Measurements from ENCODE around the gene COL26A1.
"Not testable (repeated sequence)": the region's sequence is repeated elsewhere in the genome, so short reads cannot be mapped to it uniquely, and the experiment has no call there.

Gene COL26A1

DNA sequence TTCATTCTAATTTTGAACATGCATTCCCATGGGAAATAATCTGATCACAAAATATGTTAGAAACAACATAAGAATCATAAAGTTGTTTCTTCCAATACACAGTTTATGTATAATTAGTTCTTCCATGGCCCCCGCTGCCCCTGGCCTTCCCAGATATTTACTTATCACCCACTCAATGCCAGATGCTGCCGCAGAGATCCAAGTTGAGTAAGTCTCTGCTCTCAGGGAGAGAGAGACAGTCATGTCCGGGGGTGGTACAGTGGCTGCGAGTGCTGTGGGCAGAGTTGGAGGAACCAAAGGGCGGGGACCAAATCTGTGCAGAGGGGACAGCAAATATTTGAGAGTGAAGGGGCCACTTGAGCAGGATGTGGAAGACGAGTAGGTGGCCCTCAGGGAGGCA is 37.1 kb downstream of the COL26A1 start:
- no peak overlapping the region for H3K27ac ChIP-seq
- no peak for DNase-seq (ENCODE audit: low read depth, low spot score)

- DNase-seq (ENCODE audit: low read depth, low spot score), result no peak
- no peak overlapping the region for H3K27ac ChIP-seq
Measured at GRCh38 chr7:101400751-101401150, 38.1 kb downstream of the COL26A1 start.

DNA sequence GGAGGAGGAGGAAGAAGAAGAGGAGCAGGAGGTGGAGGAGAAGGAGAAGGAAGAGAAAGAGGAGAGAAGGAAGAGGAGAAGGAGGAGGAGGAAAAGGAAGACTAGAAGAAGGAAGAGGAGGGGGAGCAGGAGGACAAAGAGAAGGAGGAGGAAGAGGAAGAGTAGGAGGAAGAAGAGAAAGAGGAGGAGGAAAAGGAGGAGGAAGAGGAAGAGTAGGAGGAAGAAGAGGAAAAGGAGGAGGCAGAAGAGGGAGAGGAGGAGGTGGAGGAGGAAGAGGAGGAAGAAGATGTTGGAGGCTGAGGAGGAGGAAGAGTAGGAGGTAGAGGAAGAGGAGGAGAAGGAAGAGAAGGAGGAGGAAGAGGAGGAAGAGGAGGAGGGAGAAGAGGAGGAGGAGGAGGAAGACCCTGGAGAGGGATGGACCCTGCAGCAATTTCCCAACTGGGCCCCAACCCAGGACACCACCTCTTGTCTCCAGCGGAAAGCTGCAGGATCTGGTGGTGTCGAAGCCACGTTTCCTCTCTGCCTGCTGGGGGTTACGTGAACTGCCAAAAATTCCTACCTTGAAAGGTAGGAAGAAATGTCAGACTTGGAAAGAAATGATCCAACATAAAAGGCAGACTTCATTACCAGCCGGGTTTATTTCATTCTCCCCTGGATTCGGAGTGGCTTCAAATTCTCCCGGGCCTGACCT is 38.9 kb downstream of the COL26A1 start:
- no peak overlapping the region for H3K27ac ChIP-seq
- DNase-seq (ENCODE audit: low read depth, low spot score), result no peak

DNA sequence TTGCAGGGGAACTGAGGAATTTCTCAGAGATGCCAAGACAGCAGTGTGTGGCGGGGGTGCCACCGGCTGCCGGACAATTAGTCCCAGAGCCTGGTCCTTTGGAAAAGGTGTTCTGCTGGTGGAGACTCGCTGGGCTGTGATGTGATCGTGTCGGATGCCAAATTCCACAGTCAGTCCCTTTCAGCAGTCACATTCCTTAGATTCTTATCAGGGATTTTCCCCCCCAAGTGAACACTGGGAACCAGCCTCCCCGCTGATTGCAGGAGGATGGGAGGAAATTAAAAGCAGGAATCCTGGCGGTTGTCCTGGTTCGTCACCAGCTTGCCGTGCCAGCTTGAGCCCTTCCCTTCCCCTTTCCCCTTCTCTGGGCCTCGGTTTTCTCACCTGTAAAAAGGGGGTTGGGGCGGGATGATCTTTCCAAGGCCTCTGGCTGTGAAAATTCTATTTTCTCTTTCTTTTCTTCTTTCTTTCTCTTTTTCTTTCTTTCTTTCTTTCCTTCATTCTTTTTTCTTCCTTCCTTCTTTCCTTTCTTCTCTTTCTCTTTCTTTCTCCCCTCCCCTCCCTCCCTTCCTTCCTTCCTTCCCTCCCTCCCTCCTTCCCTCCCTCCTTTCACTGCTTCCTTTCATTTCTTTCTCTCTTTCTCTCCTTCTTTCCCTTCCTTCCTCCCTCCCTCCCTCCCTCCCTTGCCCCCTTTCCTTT is 39.6 kb downstream of the COL26A1 start:
- no peak for DNase-seq (ENCODE audit: low read depth, low spot score)
- no peak overlapping the region for H3K27ac ChIP-seq

GRCh38 chr7:101402835-101403234 is 40.2 kb downstream of the COL26A1 start:
- DNase-seq (ENCODE audit: low read depth, low spot score), result no peak
- H3K27ac ChIP-seq, result no peak overlapping the region

DNA sequence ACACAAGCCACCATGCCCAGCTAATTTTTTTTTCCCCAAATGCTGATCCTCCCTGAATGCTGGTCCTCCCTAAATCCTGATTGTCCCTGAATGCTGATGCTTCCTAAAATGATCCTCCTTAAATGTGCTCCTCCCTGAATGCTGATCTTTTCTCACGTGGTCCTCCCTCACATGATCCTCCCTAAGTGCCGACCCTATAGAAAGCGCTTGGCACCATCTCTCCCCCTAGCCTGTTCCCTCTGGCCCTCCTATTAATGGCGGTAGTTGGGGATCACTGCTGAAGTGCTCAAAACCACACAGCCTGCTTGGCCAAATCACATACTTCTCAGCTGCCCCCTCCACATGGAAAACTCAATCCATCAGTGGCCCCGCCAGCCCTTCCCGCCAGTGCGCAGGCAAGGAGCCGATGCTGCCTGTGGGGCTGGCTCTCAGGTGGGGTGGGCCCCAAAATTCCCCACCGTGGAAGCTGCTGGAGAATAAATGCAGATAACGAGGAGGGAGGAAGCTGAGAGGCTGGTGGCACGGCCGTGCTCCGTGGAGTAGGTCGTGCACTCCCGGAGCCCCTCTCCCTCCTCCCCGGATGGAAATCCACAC is 42.9 kb downstream of the COL26A1 start:
- H3K27ac ChIP-seq, result no peak overlapping the region
- no peak for DNase-seq (ENCODE audit: low read depth, low spot score)

DNA sequence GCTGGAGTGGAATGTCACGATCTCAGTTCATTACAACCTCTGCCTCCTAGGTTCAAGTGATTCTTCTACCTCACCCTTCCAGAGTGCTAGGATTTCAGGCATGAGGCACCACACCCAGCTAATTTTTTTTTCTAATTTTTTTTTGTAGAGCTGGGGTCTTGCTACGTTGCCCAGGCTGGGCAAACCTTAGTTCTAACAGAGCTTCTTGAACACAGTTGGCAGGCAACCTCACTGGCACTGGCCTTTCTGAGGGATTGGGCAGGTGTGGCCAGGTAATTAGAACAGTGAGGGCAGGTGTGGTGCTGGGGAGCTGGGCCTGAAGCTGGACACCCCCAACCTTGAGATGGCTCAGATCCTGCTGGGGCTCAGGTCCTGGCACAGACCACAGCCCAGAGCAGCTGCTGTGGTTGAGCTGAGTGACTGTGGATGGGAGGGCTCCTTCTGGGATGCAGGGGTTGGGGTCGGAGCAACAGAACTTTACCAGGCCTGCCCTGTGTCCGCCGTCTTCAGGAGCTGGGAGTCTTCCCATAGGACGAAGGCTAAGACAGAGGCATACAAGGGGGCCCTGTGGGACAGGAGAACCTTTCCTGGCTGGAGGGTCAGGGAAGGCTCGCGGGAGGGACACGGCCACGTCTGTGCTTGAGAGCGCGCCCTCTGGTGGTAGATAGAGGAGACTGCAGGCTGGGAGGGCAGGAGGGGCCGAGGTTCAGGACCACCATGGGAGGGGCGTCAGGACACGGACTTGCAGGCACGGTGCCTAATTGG is 48.2 kb downstream of the COL26A1 start:
- DNase-seq (ENCODE audit: low read depth, low spot score), result no peak
- H3K27ac ChIP-seq, result no peak overlapping the region

- no peak overlapping the region for H3K27ac ChIP-seq
- DNase-seq (ENCODE audit: low read depth, low spot score), result no peak
Measured at GRCh38 chr7:101411508-101411874, 48.8 kb downstream of the COL26A1 start.

DNA sequence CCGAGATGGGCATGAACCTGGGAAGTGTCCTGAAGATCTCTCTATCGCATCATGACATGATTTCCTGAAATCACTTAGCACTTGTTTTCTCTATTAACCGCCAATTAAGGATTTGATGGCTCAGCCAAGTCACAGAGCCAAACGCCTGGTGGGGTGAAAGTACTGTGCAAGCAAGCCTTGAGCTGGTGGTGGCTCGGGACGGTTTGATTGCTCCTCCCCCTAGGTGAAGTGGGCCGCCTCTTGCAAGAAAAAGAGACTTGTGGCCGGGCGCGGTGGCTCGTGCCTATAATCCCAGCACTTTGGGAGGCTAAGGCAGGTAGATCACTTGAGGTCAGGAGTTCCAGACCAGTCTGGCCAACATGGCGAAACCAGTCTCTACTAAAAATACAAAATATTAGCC is 50.3 kb downstream of the COL26A1 start:
- H3K27ac ChIP-seq, result no peak overlapping the region
- no peak for DNase-seq (ENCODE audit: low read depth, low spot score)

GRCh38 chr7:101418694-101419093 is 56.0 kb downstream of the COL26A1 start:
- DNase-seq (ENCODE audit: low read depth, low spot score), result no peak
- H3K27ac ChIP-seq, result no peak overlapping the region

DNA sequence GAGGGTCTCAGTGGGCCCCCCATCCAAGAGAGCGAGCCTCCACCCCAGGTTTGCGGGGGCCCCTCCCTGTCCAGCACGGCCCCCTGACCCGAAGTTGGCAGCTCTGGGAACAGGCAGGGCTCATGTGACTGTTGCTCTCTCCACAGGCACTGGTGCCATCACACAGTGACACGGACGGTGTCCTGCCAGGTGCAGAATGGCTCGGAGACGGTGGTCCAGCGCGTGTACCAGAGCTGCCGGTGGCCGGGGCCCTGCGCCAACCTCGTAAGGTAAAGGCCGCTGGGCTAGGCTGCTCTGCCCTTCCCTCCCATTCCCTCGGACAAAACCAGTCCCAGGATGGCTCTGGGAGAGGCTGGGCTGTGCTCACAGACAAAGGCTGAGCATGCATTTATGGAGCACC is 57.2 kb downstream of the COL26A1 start:
- DNase-seq (ENCODE audit: low read depth, low spot score), result no peak
- H3K27ac ChIP-seq, result no peak overlapping the region

DNA sequence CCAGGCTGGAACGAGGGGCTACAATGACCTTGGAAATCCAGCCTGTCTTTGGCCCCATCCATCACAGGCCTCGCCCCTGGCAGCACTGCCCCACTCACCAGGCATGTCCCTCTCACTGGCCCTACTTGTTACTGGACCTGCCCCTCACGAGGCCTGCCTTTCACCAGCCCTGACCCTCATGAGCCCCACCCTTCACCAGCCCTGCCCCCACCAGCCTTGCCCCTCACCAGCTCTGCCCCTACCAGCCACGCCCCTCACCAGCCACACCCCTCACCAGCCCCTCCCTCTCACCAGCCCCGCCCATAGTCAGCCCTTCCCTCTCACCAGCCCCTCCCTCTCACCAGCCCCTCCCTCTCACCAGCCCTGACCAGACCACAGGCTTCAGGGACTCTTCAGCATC is 57.8 kb downstream of the COL26A1 start:
- DNase-seq (ENCODE audit: low read depth, low spot score), result no peak
- H3K27ac ChIP-seq, result no peak overlapping the region

DNA sequence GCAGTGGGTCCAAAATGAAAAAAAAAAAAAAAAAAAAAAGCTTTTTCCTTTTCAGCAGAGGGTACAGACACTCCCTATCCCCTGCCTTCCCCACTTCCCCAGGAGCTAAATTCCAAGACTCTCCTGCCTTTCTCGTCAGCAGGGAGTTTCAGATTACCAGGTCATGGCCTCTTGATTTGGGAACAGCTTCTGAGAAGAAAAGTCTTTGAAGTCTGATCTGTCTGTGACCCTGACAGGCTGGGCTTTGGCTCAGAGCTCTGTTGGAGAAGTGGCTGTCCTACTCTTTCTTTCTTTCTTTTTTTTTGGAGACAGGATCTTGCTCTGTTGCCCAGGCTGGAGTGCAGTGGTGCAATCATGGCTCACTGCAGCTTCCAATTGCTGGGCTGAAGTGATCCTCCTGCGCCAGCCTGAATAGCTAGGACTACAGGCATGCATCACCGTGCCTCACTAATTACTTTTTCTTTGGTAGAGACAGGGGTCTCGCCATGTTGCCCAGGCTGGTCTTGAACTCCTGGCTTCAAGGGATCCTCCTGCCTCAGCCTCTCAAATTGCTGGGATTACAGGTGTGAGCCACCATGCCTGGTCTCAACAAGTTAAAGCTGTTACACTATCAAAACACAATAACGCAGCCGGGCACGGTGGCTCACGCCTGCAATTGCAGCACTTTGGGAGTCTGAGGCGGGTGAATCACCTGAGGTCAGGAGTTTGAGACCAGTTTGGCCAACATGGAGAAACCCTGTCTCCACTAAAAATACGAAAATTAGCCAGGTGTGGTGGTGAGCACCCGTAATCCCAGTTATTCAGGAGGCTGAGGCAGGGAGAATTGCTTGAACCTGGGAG is 59.9 kb downstream of the COL26A1 start:
- no peak for DNase-seq (ENCODE audit: low read depth, low spot score)
- H3K27ac ChIP-seq, result no peak overlapping the region

- H3K27ac ChIP-seq, result no peak overlapping the region
- DNase-seq (ENCODE audit: low read depth, low spot score), result peak; percentile 36
Measured at GRCh38 chr7:101426303-101427011, 63.8 kb downstream of the COL26A1 start.

DNA sequence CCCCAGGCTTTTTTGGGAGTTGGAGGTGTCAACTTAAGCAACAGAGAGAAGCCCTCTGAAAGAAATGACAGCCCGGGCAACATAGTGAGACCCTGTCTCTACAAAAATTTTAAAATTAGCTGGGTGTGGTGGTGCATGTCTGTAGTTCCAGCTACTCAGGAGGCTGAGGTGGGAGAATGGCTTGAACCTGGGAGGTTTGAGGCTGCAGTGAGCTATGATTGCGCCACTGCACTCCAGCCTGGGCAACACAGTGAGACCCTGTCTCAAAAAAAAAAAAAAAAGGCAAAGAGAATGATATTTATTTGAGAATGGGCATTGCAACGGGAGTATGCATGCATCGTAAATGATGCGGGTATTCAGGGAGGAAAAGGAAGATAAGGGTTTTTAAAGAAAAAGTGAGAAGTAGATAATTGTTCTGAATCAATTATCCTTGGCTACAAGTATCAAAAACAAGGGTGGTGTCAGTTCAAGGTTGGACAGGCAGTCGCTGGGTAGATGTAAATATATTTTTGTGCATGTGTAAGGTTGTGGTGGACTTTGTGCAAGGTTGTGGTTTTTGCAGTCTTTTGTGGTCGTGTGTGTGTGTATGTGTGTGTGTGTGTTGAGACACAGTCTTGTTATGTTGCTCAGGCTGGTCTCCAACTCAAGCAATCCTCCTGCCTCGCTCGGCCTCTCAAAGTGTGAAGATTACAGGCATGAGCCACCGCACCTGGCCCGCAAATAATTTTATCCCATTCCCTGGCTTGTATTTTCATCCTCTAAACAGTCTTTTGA is 65.6 kb downstream of the COL26A1 start:
- no peak for DNase-seq (ENCODE audit: low read depth, low spot score)
- H3K27ac ChIP-seq, result no peak overlapping the region

- DNase-seq (ENCODE audit: low read depth, low spot score), result no peak
- no peak overlapping the region for H3K27ac ChIP-seq
Measured at GRCh38 chr7:101432316-101432715, 69.6 kb downstream of the COL26A1 start.

DNA sequence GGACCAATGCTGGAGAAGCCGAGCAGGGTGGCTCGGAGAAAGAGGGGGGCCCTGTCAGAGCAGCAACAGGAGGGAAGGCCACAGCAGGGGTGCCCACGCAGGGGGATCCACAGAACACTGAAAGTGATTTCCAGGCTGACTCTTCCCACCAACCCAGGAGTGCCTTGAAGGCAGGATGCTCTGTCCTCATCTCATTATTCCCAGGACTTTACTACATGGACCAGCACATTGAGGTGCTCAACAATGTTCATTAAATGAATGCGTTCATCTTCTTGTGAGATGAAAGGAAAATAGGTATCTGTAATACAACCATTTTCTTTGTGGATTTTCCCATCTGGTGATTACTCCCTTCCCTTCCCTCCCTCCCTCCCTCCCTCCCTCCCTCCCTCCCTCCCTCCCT is 71.0 kb downstream of the COL26A1 start:
- DNase-seq (ENCODE audit: low read depth, low spot score), result no peak
- H3K27ac ChIP-seq, result no peak overlapping the region

- DNase-seq (ENCODE audit: low read depth, low spot score); H3K27ac ChIP-seq: not testable (repeated sequence)
Measured at GRCh38 chr7:101434155-101434554, 71.5 kb downstream of the COL26A1 start.

Measured in epithelial cell of prostate (primary cell).